Measurements from ENCODE around the gene FBLIM1. TPM values are rescaled to one million over a fixed set of nuclear protein-coding genes. Genes with fewer than 3 reads are reported as not detected.

Gene FBLIM1
- total and polyA plus RNA-seq, 2 donors from 2014 or later: 16.6 to 89.3 TPM

DNA sequence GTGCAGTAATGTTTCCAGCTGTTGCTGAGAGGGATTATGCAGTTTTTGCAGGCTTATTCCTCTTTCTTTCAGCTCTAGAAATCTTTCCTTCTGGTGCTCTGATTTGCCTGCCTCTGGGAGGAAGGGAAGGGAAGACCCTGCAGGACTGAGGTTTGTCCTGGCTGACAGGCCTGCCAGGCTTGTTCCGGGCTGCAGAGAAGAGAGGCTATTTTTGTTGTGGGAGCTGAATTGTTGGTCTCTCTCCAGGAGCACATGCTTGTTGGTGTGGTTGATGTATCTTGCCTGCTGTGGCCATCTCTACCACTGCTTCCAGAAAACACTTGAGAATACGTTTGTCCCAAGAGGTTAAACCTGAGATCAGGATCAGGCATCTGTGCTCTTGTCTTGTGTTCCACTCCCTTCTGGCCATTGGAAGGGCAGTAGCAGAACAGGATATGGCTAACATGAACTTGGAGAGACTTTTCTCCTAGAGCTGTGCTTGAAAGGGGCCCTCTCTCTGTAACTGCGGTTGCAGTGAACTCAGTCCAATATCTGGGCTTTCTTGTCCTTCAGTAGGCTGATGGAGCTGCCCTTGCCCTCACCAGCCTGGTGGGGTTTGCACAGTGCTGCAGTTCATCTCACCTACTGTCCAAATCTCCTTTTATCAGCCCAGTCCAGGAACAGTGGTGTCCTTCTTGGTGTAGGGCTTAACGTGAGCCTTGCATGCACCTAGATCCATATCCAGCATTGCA lies 44.0 kb upstream of the FBLIM1 start:
- Histone ChIP-seq H3K4me1 (ENCODE audit: control insufficient read depth in 2 of 3, insufficient read depth in 2 of 3, low read depth in 1 of 3, low read length in 3 of 3) (peaks cover 0 to 9% (median 0%) of the 10 kb centered on the region in 3 donors), H3K9me3 (ENCODE audit: control insufficient read depth in 2 of 3, insufficient read depth in 1 of 3, low read length in 3 of 3) (no peaks in the 10 kb centered on the region), H3K4me3 (ENCODE audit: low read length in 3 of 3) (no peak overlapping the region), H3K27ac (ENCODE audit: low read depth in 2 of 2, low read length in 2 of 2) (no peak overlapping the region), H3K27me3 (ENCODE audit: control insufficient read depth, insufficient read depth, low read length) (no peaks in the 10 kb centered on the region), H3K9ac (ENCODE audit: low read length in 3 of 3) (no peak overlapping the region), H3K36me3 (ENCODE audit: control insufficient read depth in 2 of 3, insufficient read depth in 3 of 3, low read length in 3 of 3) (peaks cover 0 to 14% (median 8%) of the 10 kb centered on the region in 3 donors)
- TF ChIP-seq, protein P1, sequence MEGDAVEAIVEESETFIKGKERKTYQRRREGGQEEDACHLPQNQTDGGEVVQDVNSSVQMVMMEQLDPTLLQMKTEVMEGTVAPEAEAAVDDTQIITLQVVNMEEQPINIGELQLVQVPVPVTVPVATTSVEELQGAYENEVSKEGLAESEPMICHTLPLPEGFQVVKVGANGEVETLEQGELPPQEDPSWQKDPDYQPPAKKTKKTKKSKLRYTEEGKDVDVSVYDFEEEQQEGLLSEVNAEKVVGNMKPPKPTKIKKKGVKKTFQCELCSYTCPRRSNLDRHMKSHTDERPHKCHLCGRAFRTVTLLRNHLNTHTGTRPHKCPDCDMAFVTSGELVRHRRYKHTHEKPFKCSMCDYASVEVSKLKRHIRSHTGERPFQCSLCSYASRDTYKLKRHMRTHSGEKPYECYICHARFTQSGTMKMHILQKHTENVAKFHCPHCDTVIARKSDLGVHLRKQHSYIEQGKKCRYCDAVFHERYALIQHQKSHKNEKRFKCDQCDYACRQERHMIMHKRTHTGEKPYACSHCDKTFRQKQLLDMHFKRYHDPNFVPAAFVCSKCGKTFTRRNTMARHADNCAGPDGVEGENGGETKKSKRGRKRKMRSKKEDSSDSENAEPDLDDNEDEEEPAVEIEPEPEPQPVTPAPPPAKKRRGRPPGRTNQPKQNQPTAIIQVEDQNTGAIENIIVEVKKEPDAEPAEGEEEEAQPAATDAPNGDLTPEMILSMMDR (IDR thresholded peaks at IDR 0.05; ENCODE audit: borderline replicate concordance, extremely low read depth, insufficient read depth): no peak
- FAIRE-seq (no peak), DNase-seq (no peak)
- intact Hi-C loops (cut with DNase I): no loop called here

- H3K27ac ChIP-seq (ENCODE audit: low read depth in 2 of 2, low read length in 2 of 2): no peak overlapping the region
- no peak overlapping the region for H3K9ac ChIP-seq (ENCODE audit: low read length in 3 of 3)
These were observed 41.0 kb upstream of the FBLIM1 start for GRCh38 chr1:15717418-15718125.

DNA sequence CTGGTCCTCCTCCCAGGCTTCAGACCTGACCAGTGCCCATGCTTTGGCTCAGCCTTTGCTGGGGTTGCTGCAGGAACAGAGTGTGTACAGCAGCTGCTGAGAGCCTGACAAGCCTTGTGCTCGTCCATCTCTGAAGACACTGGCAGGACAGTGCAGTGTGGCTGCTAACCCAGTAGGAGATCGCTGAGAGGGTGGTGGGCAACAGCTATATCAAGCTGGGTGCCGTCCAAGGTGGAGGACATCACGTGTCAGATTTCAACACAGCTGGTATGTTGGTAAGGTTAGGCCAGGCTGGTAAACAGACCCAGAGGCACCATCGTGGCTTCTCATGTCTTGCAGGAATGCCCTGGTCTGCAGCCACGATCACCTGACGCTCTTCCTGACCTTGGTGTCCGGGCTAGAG lies 40.4 kb upstream of the FBLIM1 start:
- Histone ChIP-seq H3K27ac (ENCODE audit: low read depth in 2 of 2, low read length in 2 of 2) (no peak overlapping the region), H3K9me3 (ENCODE audit: control insufficient read depth in 2 of 3, insufficient read depth in 1 of 3, low read length in 3 of 3) (no peaks in the 10 kb centered on the region), H3K36me3 (ENCODE audit: control insufficient read depth in 2 of 3, insufficient read depth in 3 of 3, low read length in 3 of 3) (peaks cover 2 to 26% (median 15%) of the 10 kb centered on the region in 3 donors), H3K27me3 (ENCODE audit: control insufficient read depth, insufficient read depth, low read length) (no peaks in the 10 kb centered on the region), H3K9ac (ENCODE audit: low read length in 3 of 3) (no peak overlapping the region), H3K4me3 (ENCODE audit: low read length in 3 of 3) (no peak overlapping the region), H3K4me1 (ENCODE audit: control insufficient read depth in 2 of 3, insufficient read depth in 2 of 3, low read depth in 1 of 3, low read length in 3 of 3) (peaks cover 0 to 7% (median 0%) of the 10 kb centered on the region in 3 donors)
- intact Hi-C loops (cut with DNase I): no loop called here
- DNase-seq (no peak), FAIRE-seq (no peak)
- TF ChIP-seq, protein P1 (IDR thresholded peaks at IDR 0.05; ENCODE audit: borderline replicate concordance, extremely low read depth, insufficient read depth): no peak

More at GRCh38 chr1:15717418-15718125, 41.0 kb upstream of the FBLIM1 start:
- FAIRE-seq (no peak), DNase-seq (no peak)
- TF ChIP-seq, protein P1 (IDR thresholded peaks at IDR 0.05; ENCODE audit: borderline replicate concordance, extremely low read depth, insufficient read depth): no peak
- Histone ChIP-seq H3K36me3 (ENCODE audit: control insufficient read depth in 2 of 3, insufficient read depth in 3 of 3, low read length in 3 of 3) (peaks cover 2 to 26% (median 15%) of the 10 kb centered on the region in 3 donors), H3K4me1 (ENCODE audit: control insufficient read depth in 2 of 3, insufficient read depth in 2 of 3, low read depth in 1 of 3, low read length in 3 of 3) (peaks cover 0 to 7% (median 0%) of the 10 kb centered on the region in 3 donors), H3K4me3 (ENCODE audit: low read length in 3 of 3) (no peak overlapping the region), H3K9me3 (ENCODE audit: control insufficient read depth in 2 of 3, insufficient read depth in 1 of 3, low read length in 3 of 3) (no peaks in the 10 kb centered on the region), H3K27me3 (ENCODE audit: control insufficient read depth, insufficient read depth, low read length) (no peaks in the 10 kb centered on the region)
- intact Hi-C loops (cut with DNase I): no loop called here

Data from kidney (tissue), 14 donors.